GM19099 (cell line): ENCODE data around the gene CCL11.

Experiments
- POLR2A ChIP-seq: IDR thresholded peaks from 3 replicates; pipeline ENCODE4 v1.6.1; 2011; ENCODE audit warnings: low read depth; ENCODE audit not compliant: insufficient read length; ENCODE audit errors: extremely low read depth

CCL11 gene

DNA sequence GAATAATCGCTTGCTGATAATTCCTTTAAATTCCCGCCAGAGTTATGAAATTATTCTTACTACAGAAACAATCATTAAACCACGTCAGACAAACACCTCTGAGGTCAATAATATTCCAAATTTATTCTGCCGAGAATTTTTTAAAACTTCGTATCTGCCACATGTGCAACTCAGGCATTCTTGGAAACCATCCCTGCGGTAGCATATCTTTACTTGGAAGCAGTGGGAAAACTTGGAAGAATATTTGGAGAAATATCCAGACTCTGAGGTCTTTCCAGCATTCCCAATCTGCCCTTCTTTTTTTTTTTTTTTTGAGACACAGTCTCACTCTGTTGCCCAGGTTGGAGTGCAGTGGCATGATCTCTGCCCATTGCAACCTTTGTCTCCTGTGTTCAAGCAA lies 2.0 kb upstream of the CCL11 start:
- TF ChIP-seq POLR2A = no peak

DNA sequence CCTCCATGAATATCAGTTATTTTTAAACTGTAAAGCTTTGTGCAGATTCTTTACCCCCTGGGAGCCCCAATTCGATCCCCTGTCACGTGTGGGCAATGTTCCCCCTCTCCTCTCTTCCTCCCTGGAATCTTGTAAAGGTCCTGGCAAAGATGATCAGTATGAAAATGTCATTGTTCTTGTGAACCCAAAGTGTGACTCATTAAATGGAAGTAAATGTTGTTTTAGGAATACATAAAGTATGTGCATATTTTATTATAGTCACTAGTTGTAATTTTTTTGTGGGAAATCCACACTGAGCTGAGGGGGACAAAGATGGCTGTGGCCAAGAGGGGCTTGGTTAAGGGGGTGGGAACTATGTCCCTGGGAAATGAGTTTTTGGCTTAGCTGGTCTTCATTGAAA lies 2.3 kb downstream of the CCL11 start:
- no peak for TF ChIP-seq POLR2A

DNA sequence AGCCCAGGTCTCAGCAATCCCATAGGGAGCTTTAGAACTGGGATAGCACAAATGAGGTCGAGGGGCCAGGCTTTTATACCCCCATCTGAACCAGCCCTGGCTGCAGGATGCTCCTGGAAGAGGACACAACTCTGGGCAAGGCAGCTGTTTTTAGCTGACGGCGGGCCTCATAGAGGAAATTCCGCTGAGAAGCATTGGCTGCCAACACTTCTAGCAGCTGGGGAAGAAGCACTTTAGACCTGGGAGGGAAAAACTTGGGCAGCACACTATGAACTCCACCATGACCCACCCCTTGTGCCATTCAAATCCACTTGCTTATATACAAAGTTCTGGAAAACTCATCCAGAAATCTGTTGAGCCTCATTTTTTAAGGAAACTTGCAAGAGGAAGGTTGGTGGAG lies 5.0 kb downstream of the CCL11 start:
- TF ChIP-seq POLR2A = no peak

DNA sequence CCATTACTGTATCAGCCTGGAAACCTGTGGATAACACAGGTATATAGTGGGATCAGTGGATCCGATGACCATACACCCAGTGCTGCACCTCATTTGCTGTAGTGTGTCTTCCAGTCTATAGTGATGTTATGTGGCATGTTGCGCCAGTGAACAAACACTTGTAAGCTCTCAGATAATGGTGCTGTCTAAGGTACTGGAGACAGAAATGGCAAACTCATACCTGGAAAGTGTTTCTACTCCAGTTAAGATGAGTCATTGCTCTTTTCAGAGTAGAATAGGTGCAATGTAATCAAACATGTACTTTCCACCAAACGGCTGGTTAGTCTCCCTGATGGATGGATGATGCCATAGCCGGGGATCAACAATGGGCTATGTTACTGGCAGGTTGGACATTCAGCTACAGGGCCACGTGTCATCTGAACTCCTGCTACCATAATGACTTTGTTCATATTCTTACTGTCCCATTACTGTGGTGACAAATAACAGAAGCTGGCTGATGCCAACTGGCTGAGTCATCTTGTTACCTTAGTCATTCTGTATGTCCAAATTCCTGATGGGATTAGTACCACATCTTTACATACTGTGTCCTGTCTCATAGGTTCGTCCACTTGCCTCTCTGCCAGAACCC lies 6.3 kb downstream of the CCL11 start:
- TF ChIP-seq POLR2A = no peak

DNA sequence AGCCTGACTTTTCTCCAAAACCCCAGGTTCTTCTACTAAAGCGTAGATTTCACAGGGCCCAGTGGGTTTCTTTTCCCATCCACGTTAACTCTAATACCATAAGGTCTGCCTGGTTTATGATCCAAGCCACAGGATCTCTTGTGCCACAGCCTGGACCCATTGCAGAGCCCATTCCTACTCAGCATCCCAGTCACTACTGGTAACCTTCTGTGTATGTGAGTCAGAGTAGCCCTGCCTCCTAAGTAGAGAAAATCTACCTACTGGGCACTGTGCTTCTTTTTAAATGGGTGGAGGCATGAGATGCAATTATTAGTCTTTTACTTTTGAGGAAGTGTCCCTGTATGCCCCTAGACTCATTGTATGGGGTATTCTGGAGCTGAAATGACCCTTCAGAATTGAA lies 13.5 kb downstream of the CCL11 start:
- TF ChIP-seq POLR2A = no peak

DNA sequence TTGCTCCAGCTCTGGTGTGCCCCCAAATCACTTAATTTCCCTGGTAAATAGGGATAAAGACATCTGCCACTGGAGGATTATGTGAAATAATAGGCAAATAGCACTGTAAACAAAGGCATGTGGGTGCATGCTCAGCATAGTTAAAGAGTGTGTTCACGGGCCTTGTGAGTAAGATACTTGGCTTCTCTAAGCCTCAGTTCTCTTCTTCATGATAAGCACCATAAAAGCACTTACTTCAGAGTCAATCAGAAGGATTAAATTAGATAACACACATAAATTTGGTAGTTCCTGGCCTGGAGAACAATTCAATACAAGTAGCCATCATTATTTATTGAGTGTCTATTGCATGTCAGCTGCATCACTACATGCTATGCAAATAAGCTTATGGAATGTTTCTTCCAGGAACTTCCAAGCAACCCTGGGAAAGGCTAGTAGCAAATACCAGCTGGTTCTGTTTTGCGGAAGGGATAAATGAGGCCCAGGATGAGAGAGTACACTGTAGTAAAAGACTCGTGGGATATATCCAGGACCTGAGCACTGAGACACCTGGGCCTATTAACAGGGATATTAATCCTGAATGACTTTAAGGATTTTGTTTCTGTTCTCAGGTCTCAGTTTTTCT lies 14.5 kb downstream of the CCL11 start:
- no peak for TF ChIP-seq POLR2A

DNA sequence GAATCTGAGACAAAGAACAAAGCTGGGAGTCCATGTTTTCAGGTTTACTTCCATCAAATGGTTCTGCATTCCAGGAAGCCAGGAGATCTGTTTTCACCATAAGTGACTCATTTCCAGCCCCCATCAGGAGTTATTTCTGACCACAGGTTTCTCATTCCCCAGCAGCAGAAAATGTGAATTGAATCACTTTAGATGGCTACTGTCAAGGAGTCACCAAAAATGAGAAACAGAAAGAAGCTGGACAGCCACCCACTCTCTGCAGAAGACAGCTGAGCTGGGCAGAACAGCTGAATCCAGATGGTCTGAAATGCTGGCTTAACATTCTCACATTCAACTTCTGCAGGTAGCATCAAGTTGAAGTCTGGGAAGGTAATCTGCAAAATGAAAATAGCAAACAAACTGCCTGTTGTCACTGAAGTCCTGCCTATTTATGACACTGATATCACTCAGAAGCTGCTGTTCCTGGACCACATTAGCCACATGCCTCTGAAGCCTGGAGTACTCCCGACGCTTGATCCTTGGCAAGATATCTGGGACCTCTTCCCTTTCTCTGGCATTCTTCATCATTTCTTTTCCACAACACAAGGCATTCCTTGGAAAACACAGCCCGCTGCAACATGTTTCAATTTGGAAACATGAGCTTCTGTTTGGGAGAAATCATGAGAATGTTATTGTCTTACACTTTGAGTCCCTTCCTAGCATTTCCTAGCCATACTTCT lies 15.3 kb downstream of the CCL11 start:
- TF ChIP-seq POLR2A = no peak

DNA sequence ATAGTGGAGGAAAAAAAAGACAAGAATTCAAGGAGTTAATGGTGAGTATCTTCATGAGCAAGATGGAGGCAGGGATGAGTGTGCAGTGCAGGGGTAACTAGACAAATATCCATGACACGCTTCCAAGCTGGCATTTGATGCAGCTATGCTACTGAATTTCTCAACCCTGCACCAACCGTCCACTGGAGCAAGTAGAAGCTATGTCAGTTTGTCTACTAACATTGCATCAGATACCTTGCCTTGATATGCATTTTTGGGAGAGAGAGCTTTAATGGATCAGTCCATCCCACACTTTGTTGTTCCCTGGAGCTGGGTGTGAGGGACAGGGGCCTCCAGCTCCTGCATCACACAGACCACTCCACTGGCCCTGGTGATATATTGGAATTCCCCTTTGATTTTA lies 16.4 kb downstream of the CCL11 start:
- no peak for TF ChIP-seq POLR2A

DNA sequence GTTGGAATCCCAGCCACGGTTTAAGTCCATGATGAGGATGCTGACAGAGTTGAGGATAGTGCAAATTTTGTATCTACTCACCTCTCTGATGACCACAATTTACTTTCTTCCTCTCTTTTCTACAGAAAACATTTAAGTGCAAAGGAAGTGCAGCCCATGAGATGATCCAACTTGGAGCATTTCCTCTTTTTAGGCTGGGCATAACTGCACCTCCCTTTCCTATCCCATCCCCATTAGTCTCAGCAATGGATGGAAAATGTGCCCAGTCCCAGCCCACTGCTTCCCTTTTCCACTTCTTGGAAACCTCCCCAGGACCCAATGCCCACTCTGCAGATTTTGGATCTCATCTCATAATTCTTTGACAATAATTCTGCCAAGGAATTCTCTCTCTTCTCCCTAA lies 17.1 kb downstream of the CCL11 start:
- TF ChIP-seq POLR2A = no peak

DNA sequence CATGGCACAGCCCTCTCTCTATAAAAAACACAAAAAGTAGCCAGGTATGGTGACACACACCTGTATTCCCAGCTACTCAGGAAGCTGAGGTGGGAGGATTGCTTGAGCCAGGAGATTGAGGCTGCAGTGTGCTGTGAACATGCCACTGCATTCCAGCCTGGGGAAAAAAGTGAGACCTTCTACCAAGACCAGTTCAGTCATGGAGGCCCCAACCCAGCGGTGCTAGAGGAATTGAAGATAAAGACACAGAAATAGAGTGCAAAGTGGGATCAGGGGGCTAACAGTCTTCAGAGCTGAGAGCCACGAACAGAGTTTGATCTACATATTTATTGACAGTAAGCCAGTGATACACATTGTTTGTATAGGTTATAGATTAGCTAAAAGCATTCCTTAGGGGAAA lies 18.1 kb downstream of the CCL11 start:
- TF ChIP-seq POLR2A = no peak

DNA sequence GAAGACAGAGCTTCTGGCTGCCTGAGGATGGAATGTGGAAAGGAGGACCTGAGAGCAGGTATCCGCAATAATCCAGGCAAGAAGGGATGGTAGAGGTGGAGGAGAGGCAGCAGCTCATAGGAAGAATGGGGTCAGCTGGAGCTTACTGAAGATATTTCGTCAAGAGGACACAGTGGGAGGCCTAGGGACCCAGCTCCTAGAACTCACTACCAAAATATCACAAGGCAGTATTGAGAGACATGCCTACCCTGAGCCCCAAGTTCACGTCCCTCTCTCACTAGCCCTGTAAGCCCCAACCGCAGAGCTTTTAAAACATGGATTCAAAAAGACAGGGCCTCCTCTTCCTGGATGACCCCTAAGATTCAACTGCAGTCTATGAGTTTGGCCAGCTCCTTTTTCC lies 19.5 kb downstream of the CCL11 start:
- no peak for TF ChIP-seq POLR2A

DNA sequence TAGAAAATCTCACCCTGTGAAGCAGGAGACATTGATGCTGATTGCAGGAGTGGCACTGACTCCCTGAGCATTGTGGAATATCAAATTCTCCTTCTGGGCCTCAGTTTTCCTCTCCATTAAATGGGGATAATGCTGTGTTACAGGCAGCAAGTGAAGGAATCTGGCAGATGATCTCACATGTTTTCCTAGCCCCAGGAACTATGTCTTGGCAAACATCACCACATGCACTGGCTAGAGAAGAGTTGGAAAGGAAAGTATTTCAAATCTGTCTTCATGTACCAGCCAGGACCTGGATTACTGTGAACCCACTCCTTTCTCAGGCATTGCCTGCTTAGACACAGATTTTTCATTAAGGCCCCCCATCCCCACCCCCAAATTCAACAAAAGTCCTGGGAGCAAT lies 20.1 kb downstream of the CCL11 start:
- TF ChIP-seq POLR2A = no peak

DNA sequence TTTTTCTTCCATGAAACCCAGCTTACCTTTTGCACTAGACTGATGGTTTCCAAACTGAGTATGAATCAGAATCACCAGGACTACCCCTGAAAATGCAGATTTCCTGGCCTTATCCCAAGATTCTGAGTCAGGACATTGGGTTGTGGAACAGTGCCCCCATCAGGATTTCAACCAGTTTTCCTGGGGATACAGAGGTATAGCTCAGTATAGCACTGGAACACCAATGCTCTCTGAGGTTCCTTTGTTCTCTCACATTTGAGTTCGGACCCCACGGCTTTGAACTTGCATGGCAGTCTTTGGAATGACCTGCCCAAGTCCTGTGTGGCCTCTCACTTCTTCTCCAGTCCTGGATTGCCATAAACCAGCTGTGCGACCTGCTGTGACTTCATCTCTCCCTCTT lies 20.9 kb downstream of the CCL11 start:
- no peak for TF ChIP-seq POLR2A

DNA sequence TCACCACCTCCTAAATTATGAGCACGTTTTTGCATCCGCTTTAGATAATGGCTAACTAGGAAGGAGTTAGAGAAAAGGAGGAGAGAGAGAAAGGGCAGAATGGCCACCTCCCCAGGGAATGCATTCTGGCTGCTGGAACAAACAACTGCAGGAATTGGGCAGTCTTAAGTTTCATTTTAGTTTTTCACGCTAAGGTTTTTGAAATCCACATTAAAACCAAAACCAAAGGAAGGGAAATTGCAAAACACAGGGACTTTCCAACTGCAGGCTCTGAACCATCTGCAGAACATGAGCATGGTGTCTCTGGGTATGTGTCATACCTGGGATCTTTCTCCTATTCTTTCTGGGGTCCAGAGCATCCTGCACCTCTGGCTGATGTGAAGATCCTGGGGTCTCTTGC lies 21.6 kb downstream of the CCL11 start:
- TF ChIP-seq POLR2A = no peak

DNA sequence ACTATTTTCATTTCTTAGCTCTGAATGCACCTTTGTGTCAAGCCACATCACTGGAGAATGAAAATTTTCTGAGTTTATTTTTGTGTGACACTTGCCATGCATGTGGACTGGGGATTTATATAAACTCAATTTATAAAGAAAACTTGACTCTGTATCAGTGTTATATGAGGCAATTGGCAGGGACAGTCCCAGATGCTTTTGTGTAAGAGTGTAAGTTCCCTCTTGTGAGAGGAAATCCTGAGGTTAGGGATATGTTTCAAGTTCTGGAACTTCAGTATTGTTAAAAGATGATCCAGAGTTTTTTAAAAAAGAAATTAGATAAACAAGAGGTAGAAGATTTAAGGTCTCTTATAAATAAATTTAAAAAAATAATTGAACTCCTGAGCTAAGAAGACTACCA lies 22.8 kb downstream of the CCL11 start:
- no peak for TF ChIP-seq POLR2A

DNA sequence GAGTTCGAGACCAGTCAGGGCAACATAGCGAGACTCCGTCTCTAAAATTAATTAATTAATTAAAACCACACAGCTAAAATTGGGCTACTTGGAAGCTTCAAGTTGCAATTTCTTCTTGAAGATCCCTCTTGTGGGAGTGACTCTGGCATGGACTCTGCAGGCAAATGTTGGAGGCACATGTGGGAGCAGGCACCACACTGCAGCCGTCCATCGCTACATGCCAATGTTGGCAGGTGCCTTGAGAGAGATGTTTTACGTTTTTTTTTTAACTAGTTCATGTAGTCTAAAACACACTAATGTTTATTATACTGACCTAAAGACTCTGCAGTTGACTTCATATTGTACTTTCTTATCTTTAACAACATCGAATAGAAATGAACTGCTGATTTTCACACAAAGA lies 25.7 kb downstream of the CCL11 start:
- no peak for TF ChIP-seq POLR2A
